ENCODE data around the gene RGPD8. TPM values are rescaled to one million over a fixed set of nuclear protein-coding genes. Genes with fewer than 3 reads are reported as not detected.
"Not testable (repeated sequence)": the region's sequence is repeated elsewhere in the genome, so short reads cannot be mapped to it uniquely, and the experiment has no call there.

The RGPD8 gene
- total RNA-seq, result 13.1 TPM

DNA sequence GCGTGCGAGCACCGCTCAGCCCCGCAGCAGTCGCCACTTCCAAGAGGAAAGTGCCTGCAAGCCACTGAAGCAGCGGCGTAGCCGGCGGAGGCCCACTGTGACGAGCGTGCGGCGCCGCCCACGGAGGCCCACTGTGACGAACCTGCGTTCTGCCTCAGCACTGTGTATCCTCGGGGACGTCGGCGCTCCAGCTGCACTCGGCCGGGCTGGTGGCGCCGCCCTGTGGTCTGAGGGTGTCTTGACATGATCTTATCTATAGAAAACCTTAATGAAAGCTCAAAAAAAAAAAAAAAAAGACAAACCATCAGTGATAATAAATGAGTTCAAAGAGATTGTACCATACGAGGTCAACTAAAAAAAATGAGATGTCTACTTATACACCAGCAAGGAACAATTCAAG, at the start of gene RGPD8:
TSS of gene RGPD8 (minus strand) at position 166 of the 400 bp plus-strand sequence. CDS start 192 bp downstream, outside the sequence.
- peak; percentile 94 for DNase-seq (ENCODE audit: low spot score)

DNA sequence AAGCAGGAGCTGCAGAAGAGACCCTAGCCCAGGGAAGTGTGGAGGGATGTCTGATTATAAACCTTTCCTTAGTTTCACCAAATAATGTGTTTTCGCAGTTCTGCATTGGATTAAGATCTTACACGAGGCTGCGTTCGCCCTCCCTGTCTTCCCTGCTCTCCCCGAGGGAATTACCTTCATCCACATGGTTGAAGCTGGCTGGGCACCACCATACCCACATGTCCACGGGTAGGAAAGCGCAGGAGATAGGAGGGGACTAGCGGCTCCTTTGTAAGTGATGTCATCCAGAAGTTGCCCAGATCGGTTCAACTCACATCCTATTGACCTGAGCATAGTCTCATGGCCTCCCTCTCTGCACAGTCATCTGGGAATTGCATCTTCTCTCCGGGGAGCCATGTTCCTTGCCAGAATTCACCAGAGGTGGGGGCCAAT, 49.6 kb upstream of the RGPD8 start:
- DNase-seq (ENCODE audit: low spot score), result no peak

DNA sequence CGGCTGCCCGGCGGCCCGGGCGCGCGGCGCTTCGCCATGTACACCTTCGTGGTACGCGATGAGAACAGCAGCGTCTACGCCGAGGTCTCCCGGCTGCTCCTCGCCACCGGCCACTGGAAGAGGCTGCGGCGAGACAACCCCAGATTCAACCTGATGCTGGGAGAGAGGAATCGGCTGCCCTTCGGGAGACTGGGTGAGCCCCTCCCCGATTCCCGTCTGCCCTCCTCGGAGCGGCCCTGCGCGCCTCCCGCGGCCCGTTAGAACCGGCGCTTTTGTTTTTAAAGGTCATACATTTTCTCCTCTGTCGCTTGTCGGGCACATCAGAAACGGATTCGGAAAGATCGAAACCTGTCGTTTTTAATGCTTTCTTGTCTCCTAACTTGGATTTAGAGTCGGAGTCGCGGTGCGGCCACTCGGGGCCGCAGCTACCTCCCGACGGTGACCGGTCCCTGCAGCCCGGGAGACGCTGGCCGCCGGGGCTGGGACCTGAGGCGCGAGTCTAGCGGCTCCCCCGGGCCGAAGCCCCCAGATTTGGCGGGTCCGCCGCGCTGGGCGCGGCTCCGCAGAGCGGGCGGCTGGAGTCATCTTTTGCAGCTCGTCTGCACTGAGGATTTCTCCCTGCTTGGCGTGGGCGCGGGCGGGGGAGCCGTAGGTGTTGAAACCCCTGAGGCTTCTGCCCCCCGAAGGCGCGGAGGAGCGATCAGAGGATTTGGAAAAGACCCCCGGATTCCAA, 49.0 kb upstream of the RGPD8 start:
- peak; percentile 12 for DNase-seq (ENCODE audit: low spot score)

DNA sequence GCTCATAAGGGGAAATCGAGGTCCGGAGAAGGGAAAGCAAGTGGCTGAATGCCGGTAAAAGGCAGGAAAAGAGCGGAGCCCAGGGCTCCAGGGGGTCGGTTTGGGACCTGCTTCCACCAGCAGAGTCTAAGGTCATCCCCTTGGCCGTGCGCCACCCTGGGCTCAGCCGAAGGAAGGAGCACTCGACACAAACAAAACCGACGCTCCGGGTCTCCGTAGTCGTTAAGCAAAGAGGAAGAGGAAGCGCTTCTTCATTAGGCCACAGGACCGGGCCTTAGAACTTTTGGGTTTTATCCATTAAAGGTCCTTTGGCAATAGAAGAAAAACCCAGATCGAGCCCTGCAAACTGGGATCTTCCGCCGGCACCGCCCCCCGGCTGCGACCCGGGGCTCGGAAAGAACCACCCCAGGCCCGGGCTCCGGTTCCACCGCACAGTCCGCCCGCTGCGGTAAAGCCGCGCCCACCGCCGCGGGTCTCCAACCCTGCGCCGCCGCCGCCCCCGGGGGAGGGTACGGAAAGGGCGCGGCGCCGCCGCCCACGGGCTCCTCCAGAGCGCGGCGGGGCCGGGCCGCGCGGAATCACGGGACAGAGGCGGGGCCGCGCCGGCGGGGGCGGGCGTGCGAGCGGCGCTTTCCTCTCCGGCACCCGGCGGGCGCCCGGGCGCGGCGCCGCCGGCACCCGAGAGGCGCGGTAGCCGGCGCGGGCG, 48.2 kb upstream of the RGPD8 start, which contains the start of gene TTL:
TSS of gene TTL (plus strand) at position 629 of the 706 bp plus-strand sequence. CDS start 189 bp downstream, outside the sequence.
- DNase-seq (ENCODE audit: low spot score), result peak; percentile 75

DNA sequence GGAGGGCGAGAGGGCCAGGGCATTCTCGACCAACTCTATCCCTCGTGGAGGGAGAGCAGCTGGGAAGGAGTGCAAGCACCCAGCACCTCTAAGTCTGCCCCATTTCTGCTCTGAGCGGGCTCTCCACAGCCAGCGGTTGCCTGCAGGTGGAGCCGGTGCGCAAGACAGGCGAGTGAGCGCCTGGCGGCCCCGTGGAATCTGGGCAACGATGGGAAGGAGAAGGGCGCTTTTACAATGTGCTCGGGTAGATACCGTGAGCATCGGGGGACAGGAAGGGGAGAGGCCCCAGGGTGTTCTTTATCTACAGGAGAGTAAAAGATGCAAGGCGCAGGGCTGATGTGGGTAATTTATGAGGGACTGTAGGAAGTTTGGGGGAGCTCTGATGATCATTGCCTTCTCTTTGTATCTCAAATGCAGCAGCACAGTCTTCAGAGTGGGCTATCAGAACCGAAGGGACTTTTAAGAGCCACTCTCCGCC, 47.6 kb upstream of the RGPD8 start:
- DNase-seq (ENCODE audit: low spot score), result peak; percentile 81

DNA sequence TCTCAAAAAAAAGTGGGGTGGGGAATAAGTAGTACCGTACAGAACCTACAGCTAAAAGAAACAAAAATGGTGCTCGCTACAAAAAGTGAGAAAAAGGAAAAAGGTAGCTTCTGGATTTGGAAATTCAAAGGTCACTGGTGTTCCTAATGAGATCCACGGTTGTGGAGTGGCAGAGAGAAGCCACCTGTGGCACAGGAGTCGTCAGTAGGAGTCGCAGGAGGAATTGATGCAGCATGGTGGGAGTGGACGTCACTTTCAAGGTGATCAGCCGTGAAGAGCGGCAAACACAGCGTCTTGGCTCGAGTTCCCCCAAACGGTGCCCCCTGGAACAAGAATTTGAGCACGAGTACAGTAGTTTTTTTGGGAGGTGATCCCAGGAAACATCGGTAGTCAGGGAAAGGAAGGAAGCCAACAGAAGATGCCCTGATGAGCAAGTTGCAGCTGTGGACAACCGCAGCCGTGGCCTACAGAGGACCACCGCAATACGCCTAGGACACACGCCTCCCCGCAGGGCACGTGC, 47.1 kb upstream of the RGPD8 start:
- DNase-seq (ENCODE audit: low spot score), result no peak

DNA sequence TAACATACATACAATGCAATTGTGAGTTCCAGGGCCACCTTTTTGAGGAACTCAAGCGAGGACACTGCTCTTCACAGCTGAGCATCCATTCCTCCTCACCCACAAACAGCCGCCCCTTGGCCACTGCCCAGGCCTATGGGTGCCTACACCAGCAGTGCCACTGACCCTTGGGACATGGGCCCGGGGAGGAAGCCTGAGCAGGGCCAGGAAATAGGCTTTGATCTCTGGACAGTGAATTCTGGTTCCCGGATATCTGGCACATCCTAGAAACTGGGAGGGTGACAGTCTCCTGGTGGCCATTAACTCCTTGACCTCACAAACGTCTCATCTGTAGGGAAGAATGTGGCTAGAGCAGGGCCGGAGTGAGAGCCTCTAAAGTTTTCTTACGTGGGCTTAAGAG, 43.0 kb upstream of the RGPD8 start:
- DNase-seq (ENCODE audit: low spot score), result no peak

DNA sequence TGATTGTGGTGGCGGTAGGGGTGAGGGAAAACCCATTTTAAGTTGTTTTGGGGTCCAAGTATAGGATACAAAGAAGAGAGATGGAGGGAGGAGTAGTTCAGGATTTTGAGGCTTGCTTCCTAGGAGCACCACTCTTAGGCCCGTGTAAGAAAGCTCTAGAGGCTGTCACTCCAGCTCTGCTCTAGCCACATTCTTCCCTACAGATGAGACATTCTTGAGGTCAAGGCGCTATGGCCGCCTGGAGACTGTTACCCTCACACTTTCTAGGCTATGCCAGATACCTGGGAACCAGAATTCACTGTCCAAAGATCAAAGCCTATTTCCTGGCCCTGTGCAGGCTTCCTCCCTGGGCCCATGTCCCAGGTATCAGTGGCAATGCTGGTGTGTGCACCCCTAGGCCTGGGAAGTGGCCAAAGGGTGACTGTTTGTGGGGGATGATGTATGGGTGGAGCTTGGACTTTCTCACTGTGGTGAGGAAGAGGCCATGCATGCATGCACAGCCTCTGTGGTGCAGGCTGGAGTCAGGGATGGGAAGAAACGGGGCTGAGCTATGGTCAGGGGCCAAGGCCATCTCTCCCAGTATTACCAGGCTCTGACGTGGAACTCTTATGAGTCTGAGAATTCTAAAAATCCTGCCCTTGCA, 41.5 kb upstream of the RGPD8 start:
- DNase-seq (ENCODE audit: low spot score), result no peak

DNA sequence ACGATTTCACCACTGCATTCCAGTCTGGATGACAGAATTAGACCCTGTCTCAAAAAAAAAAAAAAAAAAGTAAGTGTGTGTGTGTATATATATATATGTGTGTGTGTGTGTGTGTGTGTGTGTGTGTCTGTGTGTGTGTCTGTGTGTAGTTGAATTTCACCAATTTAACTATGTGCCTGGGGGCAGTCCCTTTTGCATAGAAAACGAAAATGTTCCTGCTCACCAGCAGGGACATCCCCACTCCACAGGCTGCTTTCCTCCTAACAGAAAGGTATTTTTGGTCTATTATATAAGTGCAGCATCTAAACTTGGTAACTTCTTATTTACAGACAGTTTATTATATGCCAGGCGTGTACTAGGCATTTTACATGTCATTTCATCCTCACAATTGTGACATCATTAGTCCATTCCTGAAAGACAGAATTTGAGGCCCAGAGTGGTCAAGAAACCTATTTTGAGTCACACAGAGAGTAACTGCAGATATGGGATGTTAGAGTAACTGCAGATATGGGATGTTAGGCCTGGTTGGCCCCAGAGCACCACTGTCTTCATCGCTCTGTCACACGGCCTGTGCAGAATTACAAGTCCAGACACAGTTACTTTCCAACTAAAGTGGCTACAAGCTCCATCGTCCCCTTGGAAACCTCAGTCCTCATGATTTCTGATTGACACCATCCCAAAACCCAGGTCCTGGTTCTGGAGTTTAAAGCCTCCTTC, 39.3 kb upstream of the RGPD8 start:
- no peak for DNase-seq (ENCODE audit: low spot score)

DNA sequence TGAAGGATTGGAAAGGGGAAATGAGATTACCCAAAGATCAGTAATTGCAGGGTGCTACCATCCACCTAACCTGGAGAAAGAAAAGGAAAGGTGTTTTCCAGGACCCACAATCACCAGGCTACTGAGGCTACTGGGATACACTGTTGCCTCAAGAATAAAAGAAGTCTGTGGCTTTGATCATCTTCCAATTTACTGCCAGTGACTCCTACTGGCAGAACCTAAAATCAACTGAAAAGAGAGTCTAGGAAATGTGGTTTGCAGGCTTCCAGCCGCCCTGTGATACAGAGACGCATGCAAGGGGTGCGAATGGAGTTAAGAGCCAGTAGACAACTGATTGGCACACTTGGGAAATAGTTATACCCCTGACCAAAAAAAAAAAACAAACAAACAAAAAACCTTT, 31.9 kb upstream of the RGPD8 start:
- no peak for DNase-seq (ENCODE audit: low spot score)

DNA sequence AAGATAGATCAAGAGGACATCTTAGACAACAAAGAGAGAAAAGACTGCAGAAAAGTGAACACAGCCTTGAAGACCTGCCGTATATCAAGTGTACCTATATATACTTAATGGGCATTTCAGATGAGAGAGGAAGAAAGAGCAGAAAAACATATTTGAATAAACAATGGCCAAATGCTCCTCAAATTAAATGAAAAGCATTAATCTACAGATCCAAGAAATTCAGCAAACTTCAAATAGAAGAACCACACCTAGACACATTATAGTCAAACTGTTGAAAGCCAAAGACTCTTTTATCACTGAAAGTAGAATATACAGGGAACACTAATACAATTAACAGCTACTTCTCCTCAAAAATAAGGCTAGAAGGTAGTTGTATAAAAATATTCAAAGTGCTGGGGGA, 29.8 kb upstream of the RGPD8 start:
- DNase-seq (ENCODE audit: low spot score), result no peak

DNA sequence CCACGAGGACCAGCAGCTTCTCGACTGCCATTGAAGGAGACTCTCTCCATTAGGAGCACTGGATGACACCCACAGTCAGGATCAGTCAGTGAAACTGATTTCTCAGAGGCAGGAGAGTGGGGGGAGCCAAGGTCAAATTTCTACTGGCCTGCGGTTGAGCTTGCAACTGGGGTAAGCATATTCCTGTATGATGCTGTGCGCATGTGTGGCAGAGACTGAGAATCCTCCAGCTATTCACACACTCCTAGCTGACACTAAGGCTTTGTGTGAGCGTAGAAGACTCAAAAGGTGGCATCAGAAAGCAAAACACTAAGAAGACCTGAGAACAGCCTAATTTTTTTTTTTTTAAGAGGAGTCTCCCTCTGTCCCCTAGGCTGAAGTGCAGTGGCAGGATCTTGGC, 28.7 kb upstream of the RGPD8 start:
- no peak for DNase-seq (ENCODE audit: low spot score)

DNA sequence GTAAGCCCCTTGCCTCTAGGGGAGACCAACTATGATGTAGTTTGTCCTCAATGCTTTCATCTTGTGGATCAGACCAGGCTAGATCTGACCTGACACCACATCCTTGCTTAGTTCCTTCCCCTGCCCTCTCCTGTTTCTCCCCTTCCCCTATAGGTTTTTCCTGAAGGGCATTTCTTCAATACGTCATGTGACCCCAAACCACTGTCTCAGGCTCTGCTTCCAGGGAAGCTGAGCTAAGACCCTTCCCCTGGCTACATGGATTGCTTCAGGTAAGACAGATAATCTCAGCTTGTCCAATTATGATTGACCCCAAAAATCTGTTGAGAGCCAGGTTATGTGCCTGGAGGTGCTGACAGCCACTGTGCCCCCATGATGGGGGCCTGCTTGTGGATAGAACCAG, 25.9 kb upstream of the RGPD8 start:
- DNase-seq (ENCODE audit: low spot score), result no peak

DNA sequence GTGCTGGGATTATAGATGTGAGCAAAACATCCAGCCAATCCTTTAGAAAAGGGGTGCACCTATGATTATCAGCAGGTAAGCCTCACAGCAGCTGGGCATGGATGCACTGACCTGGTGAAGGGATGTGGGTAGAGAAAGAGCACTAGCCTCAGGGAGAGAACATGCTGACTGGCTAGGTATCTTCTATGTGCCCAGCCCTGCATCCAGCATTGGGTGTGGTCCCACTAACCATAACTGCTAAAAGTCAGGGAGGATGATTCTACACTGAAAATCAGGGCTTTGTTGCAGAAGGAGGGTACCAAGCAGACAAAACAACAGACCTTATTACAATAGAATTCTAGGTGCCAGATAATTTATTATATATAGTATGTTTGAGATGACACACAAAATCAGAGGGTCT, 21.1 kb upstream of the RGPD8 start:
- DNase-seq (ENCODE audit: low spot score), result no peak

DNA sequence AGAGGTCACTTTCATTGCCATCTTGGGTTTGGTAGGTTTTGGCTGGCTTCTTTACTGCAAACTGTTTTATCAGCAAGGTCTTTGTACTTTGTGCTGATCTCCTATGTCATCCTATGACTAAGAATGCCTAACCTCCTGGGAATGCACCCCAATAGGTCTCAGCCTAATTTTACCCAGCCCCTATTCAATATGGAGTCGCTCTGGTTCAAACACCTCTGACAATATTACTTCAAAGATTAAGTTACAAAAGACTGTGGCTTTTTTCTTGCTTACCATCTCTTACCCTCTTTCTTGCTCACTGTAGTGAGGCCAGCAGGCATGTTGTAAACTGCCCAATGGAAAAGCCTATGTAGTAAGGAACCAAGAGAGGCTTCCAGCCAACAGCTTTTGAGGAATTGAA, 17.9 kb upstream of the RGPD8 start:
- no peak for DNase-seq (ENCODE audit: low spot score)

DNA sequence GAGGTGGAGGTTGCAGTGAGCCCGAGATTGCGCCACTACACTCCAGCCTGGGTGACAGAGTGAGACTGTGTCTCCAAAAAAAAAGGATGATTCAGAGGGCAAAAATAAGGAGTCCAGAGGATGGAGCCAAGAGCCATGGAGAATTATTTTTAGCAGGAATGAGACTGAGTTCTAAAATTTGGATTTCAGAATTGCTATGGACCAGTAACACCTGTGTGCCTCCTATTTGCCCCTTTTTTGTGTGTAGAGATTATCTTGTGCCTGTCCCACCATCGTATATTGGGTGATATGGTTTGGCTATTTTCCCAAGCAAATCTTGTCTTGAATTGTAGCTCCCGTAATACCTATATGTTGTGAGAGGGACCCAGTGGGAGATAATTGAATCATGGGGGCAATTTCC, 16.4 kb upstream of the RGPD8 start:
- no peak for DNase-seq (ENCODE audit: low spot score)

DNA sequence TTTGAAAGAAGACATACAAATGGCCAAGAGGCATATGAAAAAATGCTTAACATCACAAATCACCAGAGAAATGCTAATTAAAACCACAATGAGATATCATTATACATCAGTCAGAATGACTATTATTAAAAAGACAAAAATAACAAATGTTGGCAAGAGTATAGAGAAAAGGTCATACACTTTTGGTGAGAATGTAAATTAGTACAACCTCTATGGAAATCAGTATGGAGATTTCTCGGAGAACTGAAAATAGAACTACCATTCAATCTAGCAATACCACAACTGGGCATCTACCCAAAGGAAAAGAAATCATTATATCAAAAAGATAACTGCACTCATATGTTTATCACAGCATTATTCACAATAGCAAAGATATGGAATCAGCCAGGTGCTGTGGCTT, 10.8 kb upstream of the RGPD8 start:
- not testable (repeated sequence) for DNase-seq (ENCODE audit: low spot score)

DNA sequence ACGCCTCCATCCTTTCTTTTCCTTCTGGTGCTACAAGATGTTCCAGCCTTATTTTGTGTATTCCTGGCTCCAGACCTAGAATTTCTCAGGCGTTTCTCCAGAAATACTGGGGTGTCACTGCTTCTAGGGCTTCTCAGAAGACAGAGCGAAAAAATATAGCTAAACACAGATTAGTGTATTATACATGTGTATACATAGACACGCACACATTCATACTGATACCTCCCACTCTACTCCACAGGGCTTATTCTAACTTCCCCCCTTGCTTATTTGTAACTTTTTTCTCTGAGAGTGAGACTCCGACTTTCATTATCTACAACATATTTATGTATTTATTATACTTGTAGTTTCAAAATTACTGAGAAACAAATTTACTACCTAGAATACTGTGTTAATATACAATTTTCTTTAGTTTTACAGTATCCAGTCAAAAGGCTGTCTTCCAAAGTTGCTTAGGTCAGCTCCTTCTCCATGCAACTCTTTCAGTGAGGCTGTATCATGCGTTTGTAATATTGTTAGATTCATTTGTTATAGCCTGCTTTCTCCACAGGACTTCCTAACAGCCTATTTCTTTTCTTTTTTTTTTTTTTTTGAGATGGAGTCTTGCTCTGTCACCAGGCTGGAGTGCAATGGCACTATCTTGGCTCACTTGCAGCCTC, 5.3 kb upstream of the RGPD8 start:
- not testable (repeated sequence) for DNase-seq (ENCODE audit: low spot score)

DNA sequence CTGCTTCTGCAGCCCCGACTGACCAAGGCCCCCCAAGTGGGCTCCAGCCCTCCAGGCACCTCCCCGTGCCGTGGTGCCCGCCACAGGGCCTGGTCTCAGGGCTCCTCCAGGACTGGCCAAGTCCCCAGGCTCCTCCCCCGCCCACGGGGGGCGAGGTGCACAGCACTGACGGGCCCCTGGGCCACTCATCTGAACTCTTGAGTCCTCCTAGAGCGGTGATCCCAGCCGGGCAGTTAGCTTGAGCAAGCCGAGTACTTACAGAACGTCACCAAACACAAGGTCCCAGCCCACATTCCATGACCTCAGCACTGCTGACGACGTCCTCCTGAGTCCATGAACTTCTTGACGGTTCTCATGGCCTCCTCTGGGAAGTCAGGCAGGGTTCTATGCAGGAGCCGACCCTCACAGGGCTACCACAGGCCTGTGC, 4.0 kb upstream of the RGPD8 start:
- DNase-seq (ENCODE audit: low spot score), result not testable (repeated sequence)

DNA sequence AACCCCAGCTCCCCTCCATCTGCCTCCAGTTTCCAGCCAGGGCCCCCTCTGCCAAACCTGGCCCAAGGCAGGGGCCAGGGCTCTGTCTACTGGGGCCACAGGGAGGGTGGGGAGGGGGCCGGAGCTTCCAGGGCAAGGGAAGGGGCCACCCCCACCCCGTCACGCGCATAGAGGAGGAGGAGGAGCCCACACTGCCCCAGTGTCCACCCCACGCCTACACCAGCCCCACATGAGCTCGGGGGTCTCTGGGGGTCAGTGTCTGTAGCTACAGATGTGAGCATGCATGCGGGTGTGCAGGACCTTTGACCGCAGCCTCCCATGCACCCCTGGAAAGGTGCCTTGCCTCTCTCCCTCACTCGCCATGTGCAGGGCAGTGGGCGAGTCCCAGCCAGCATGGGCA, 3.5 kb upstream of the RGPD8 start:
- not testable (repeated sequence) for DNase-seq (ENCODE audit: low spot score)

Data from mucosa of gallbladder (tissue), 1 donor.